Stimulated activated CD4-positive, alpha-beta T cell treated with anti-CD3 and anti-CD28 coated beads, TNF-alpha, amount 100 ng/mL, for 4 hours (primary cell): ENCODE data around the gene FXYD6.
"Not testable (repeated sequence)": the region's sequence is repeated elsewhere in the genome, so short reads cannot be mapped to it uniquely, and the experiment has no call there.

ENCODE experiments used
- DNase-seq, 3 experiments: peaks; one replicate each; pipeline ENCODE4 v3.0.0-alpha.2; 2020; ENCODE audit warnings: low read depth in 3 of 3

FXYD6 gene

GRCh38 chr11:117876341-117877119, at the start of gene FXYD6:
Gene FXYD6, minus strand, starts transcription at chr11:117876658. Its CDS starts 33,882 bp downstream, at chr11:117842776.
- DNase-seq: no peak

GRCh38 chr11:117926166-117926565, 49.7 kb upstream of the FXYD6 start:
- DNase-seq: not testable (repeated sequence)

- no peak for DNase-seq
Observed at GRCh38 chr11:117925198-117925925, 48.9 kb upstream of the FXYD6 start.

GRCh38 chr11:117924631-117925170, 48.2 kb upstream of the FXYD6 start:
- DNase-seq: no peak

- DNase-seq: no peak
Observed at GRCh38 chr11:117923773-117924172, 47.3 kb upstream of the FXYD6 start.

GRCh38 chr11:117923275-117923674, 46.8 kb upstream of the FXYD6 start:
- DNase-seq: no peak

- no peak for DNase-seq
Observed at GRCh38 chr11:117921893-117922292, 45.4 kb upstream of the FXYD6 start.

- no peak for DNase-seq
Observed at GRCh38 chr11:117921456-117921855, 45.0 kb upstream of the FXYD6 start.

- DNase-seq: no peak
Observed at GRCh38 chr11:117919781-117920221, 43.3 kb upstream of the FXYD6 start.

GRCh38 chr11:117919341-117919740, 42.9 kb upstream of the FXYD6 start:
- no peak for DNase-seq

GRCh38 chr11:117918366-117919255, 42.2 kb upstream of the FXYD6 start:
- DNase-seq: no peak

- DNase-seq: no peak
Observed at GRCh38 chr11:117917591-117918151, 41.2 kb upstream of the FXYD6 start.

- DNase-seq: no peak
Observed at GRCh38 chr11:117916956-117917355, 40.5 kb upstream of the FXYD6 start.

GRCh38 chr11:117915672-117916235, 39.3 kb upstream of the FXYD6 start:
- no peak for DNase-seq

- DNase-seq: no peak
Observed at GRCh38 chr11:117914991-117915618, 38.6 kb upstream of the FXYD6 start.

- DNase-seq: no peak
Observed at GRCh38 chr11:117914398-117914761, 37.9 kb upstream of the FXYD6 start.

GRCh38 chr11:117913736-117914397, 37.4 kb upstream of the FXYD6 start:
- DNase-seq: no peak

GRCh38 chr11:117912497-117912896, 36.0 kb upstream of the FXYD6 start:
- DNase-seq: no peak

- no peak for DNase-seq
Observed at GRCh38 chr11:117911694-117912093, 35.2 kb upstream of the FXYD6 start.
